Fibroblast of lung (primary cell): Measurements from ENCODE around the gene TMEM259. TPM values are rescaled to one million over a fixed set of nuclear protein-coding genes. Genes with fewer than 3 reads are reported as not detected.
A peak's percentile ranks its signal among the peaks of the same experiment; 100 is the strongest.

ENCODE experiments used
- DNase-seq, 2 donors: peaks; one replicate each; pipeline versions ENCODE4 v3.0.0 to v3.0.0-alpha.2; 2010; ENCODE audit warnings: low read depth in 2 of 2
- H2AFZ ChIP-seq: 2 replicates; pipeline ENCODE4 v1.5.1; 2012; ENCODE audit warnings: low read length, control low read depth, inconsistent platforms
- H3K27ac ChIP-seq: 2 replicates; pipeline ENCODE4 v1.5.1; 2011; ENCODE audit warnings: low read length, control low read depth; ENCODE audit not compliant: insufficient read depth
- H3K27me3 ChIP-seq: 2 replicates; pipeline ENCODE4 v1.5.1; 2011; ENCODE audit warnings: mild to moderate bottlenecking, low read length; ENCODE audit not compliant: control insufficient read depth, insufficient read depth
- H3K36me3 ChIP-seq: 2 replicates; pipeline ENCODE4 v1.5.1; 2011; ENCODE audit warnings: low read length; ENCODE audit not compliant: control insufficient read depth, insufficient read depth
- H3K4me1 ChIP-seq: 2 replicates; pipeline ENCODE4 v1.5.1; 2011; ENCODE audit warnings: low read length; ENCODE audit not compliant: control insufficient read depth, insufficient read depth; ENCODE audit errors: extremely low read depth
- H3K4me2 ChIP-seq: 2 replicates; pipeline ENCODE4 v1.5.1; 2011; ENCODE audit warnings: low read length, control low read depth; ENCODE audit not compliant: insufficient read depth; ENCODE audit errors: extremely low read depth
- H3K4me3 ChIP-seq, 4 experiments: fragments of 200-600 bp in 1 of 4; sonication (generic) in 1 of 4; replicated peaks in 1 of 4; 2 replicates each; pipeline ENCODE4 v1.5.1; 2011 to 2016; ENCODE audit warnings: low read length in 4 of 4, low read depth in 3 of 4, mild to moderate bottlenecking in 3 of 4, control low read depth in 2 of 4, inconsistent platforms in 1 of 4, mixed read lengths in 1 of 4; ENCODE audit not compliant: insufficient read depth in 1 of 4; ENCODE audit errors: control extremely low read depth in 1 of 4
- H3K79me2 ChIP-seq: 2 replicates; pipeline ENCODE4 v1.5.1; 2012; ENCODE audit warnings: mild to moderate bottlenecking, low read length, inconsistent platforms; ENCODE audit not compliant: control insufficient read depth, insufficient read depth
- H3K9ac ChIP-seq: 2 replicates; pipeline ENCODE4 v1.5.1; 2011; ENCODE audit warnings: mild to moderate bottlenecking, low read length, control low read depth; ENCODE audit not compliant: insufficient read depth
- H3K9me3 ChIP-seq: 2 replicates; pipeline ENCODE4 v1.5.1; 2012; ENCODE audit warnings: low read depth, low read length; ENCODE audit not compliant: control insufficient read depth, insufficient read depth
- H4K20me1 ChIP-seq: 2 replicates; pipeline ENCODE4 v1.5.1; 2011; ENCODE audit warnings: low read length; ENCODE audit not compliant: control insufficient read depth, insufficient read depth; ENCODE audit errors: extremely low read depth
- CTCF ChIP-seq, 2 donors: IDR thresholded peaks in 1 of 2; conservative IDR thresholded peaks in 1 of 2; 1 replicate in 1 of 2; 2 replicates in 1 of 2; pipeline ENCODE4 v1.5.1; 2011 to 2012; ENCODE audit warnings: low read length in 2 of 2, control low read depth in 1 of 2, inconsistent platforms in 1 of 2, low read depth in 1 of 2, mild to moderate bottlenecking in 1 of 2
- EZH2 ChIP-seq: IDR thresholded peaks from 2 replicates; pipeline ENCODE4 v1.5.1; 2012; ENCODE audit warnings: low read length, control low read depth, mild to moderate bottlenecking; ENCODE audit errors: missing control alignments
- polyA plus RNA-seq, 2 donors: library from polyadenylated mRNA; depleted of rRNA in 1 of 2; stranded (reverse) in 1 of 2; unstranded in 1 of 2; fragments of >200 nt; gene quantifications; 2 replicates each; pipeline ENCODE4 v1.2.1, GENCODE V29; 2011 to 2012; ENCODE audit warnings: missing spikeins in 1 of 2
- total RNA-seq: library from RNA; depleted of rRNA; stranded (reverse); fragments of >200 nt; gene quantifications from 2 replicates; pipeline ENCODE4 v1.2.1, GENCODE V29; 2014

TMEM259 gene
- total and polyA plus RNA-seq, 2 donors (not counting 1 experiment from before 2014, with no cell fraction given) = 57.8 to 67.1 TPM

DNA sequence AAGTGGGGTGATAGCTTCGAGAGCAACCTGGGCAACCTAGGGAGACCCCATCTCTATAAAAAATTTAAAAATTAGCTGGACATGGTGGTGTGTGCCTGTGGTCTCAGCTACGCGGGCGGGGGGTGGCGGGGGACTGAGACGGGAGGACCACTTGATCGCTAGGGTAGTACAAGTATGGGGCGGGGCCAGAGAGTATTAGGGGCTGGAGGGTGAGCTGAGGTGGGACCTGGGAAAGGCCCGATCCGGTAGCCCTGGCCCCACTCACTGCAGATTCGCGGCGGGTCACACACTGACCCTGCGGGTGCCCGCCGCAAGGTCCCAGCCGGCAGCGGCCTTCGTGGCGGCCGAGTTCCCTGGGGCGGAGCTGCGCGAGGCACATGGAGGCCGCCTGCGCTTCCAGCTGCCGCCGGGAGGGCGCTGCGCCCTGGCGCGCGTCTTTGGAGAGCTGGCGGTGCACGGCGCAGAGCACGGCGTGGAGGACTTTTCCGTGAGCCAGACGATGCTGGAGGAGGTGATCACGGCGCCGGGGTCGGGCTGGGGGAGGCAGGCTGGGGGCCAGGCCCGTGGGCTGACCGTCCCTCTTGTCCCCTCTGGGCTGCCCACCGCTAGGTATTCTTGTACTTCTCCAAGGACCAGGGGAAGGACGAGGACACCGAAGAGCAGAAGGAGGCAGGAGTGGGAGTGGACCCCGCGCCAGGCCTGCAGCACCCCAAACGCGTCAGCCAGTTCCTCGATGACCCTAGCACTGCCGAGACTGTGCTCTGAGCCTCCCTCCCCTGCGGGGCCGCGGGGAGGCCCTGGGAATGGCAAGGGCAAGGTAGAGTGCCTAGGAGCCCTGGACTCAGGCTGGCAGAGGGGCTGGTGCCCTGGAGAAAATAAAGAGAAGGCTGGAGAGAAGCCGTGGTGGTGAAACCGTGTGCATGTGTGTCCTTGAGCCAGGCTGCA lies 44.0 kb upstream of the TMEM259 start:
- no peaks in the 10 kb centered on the region for H3K9me3 ChIP-seq
- no peaks in the 10 kb centered on the region for H4K20me1 ChIP-seq
- H2AFZ ChIP-seq = no peak overlapping the region
- TF ChIP-seq EZH2 = no peak
- peak; percentile 47 to 63 for TF ChIP-seq CTCF (conservative IDR thresholded peaks at IDR 0.05 in 1 of 2, IDR thresholded peaks at IDR 0.05 in 1 of 2; ENCODE audit: low read depth in 1 of 2, low read length in 2 of 2)
- no peak overlapping the region for H3K9ac ChIP-seq
- no peaks in the 10 kb centered on the region for H3K4me1 ChIP-seq
- no peaks in the 10 kb centered on the region for H3K79me2 ChIP-seq
- no peak overlapping the region for H3K4me2 ChIP-seq
- no peak overlapping the region for H3K4me3 ChIP-seq
- H3K27ac ChIP-seq = no peak overlapping the region
- peak; percentile 67 to 69 for DNase-seq
- H3K36me3 ChIP-seq = no peaks in the 10 kb centered on the region
- H3K27me3 ChIP-seq = peaks cover 13% of the 10 kb centered on the region

- DNase-seq = no peak
- no peak for TF ChIP-seq EZH2
- no peak for TF ChIP-seq CTCF (conservative IDR thresholded peaks at IDR 0.05 in 1 of 2, IDR thresholded peaks at IDR 0.05 in 1 of 2; ENCODE audit: low read depth in 1 of 2, low read length in 2 of 2)
- H3K4me2 ChIP-seq = no peak overlapping the region
Measured at GRCh38 chr19:1063909-1064660, 43.2 kb upstream of the TMEM259 start.

More at GRCh38 chr19:1063909-1064660, 43.2 kb upstream of the TMEM259 start:
- Histone ChIP-seq H3K9me3 (no peaks in the 10 kb centered on the region), H3K9ac (no peak overlapping the region), H4K20me1 (no peaks in the 10 kb centered on the region), H3K27me3 (peaks cover 10% of the 10 kb centered on the region), H3K4me3 (no peak overlapping the region), H3K36me3 (no peaks in the 10 kb centered on the region), H2AFZ (no peak overlapping the region), H3K27ac (no peak overlapping the region), H3K79me2 (no peaks in the 10 kb centered on the region), H3K4me1 (no peaks in the 10 kb centered on the region)
